ENCODE measurements around the gene NCK2. TPM values are rescaled to one million over a fixed set of nuclear protein-coding genes. Genes with fewer than 3 reads are reported as not detected.

NCK2 gene
- total RNA-seq, 2 donors from 2014 or later = 39.0 to 144 TPM

GRCh38 chr2:105744091-105744908 lies 412 bp upstream of the NCK2 start:
- H3K36me3 ChIP-seq = no peaks in the 10 kb centered on the region
- H3K27ac ChIP-seq = peak overlapping the region; percentile 89 to 92
- H3K9me3 ChIP-seq = no peaks in the 10 kb centered on the region
- H3K27me3 ChIP-seq (replicated peaks; ENCODE audit: insufficient read depth) = no peaks in the 10 kb centered on the region
- peak overlapping the region; percentile 76 to 92 for H3K4me3 ChIP-seq
- no peaks in the 10 kb centered on the region for H3K4me1 ChIP-seq (replicated peaks)
- TF ChIP-seq POLR2A (IDR thresholded peaks at IDR 0.05) (peak; percentile 19), POLR2AphosphoS5 (IDR thresholded peaks at IDR 0.05) (no peak), CTCF (IDR thresholded peaks at IDR 0.05) (no peak)
- 2% methylated on average over 25 of the region's 75 CpGs for WGBS
- intact Hi-C loops (cut with DNase I) = loop anchor here (5.0 kb wide), 1 partner anchor 48 kb away; no protein-coding TSS in a partner anchor
- peak; percentile 49 for DNase-seq (ENCODE audit: low spot score)

- DNase-seq (ENCODE audit: low spot score) = peak; percentile 62
- Histone ChIP-seq H3K27ac (peak overlapping the region; percentile 76 to 81), H3K9me3 (no peaks in the 10 kb centered on the region), H3K27me3 (replicated peaks; ENCODE audit: insufficient read depth) (no peaks in the 10 kb centered on the region), H3K4me3 (peak overlapping the region; percentile 92 to 96), H3K4me1 (replicated peaks) (no peaks in the 10 kb centered on the region), H3K36me3 (no peaks in the 10 kb centered on the region)
- no peak for TF ChIP-seq POLR2A (IDR thresholded peaks at IDR 0.05)
- TF ChIP-seq CTCF (IDR thresholded peaks at IDR 0.05) = peak in 1 of 4 experiments; percentile 3
- intact Hi-C loops (cut with DNase I) = loop anchor here (5.0 kb wide), 1 partner anchor 326 kb away; no protein-coding TSS in a partner anchor
- WGBS = 38% methylated on average over 23 of the region's 23 CpGs
These were observed 1.7 kb downstream of the NCK2 start for GRCh38 chr2:105746177-105747080.

GRCh38 chr2:105747254-105747894 lies 2.7 kb downstream of the NCK2 start:
- no peaks in the 10 kb centered on the region for H3K4me1 ChIP-seq (replicated peaks)
- H3K27ac ChIP-seq = no peak overlapping the region
- H3K36me3 ChIP-seq = no peaks in the 10 kb centered on the region
- H3K4me3 ChIP-seq = no peak overlapping the region
- intact Hi-C loops (cut with DNase I) = loop anchor here (5.0 kb wide), 1 partner anchor 325 kb away; no protein-coding TSS in a partner anchor
- H3K9me3 ChIP-seq = no peaks in the 10 kb centered on the region
- no peak for DNase-seq (ENCODE audit: low spot score)
- no peaks in the 10 kb centered on the region for H3K27me3 ChIP-seq (replicated peaks; ENCODE audit: insufficient read depth)
- TF ChIP-seq POLR2A (IDR thresholded peaks at IDR 0.05) = no peak
- no peak for TF ChIP-seq CTCF (IDR thresholded peaks at IDR 0.05)
- no peak for TF ChIP-seq POLR2AphosphoS5 (IDR thresholded peaks at IDR 0.05)
- whole genome bisulfite sequencing = 83% methylated on average over 13 of the region's 13 CpGs

- no peak for DNase-seq (ENCODE audit: low spot score)
- H3K27ac ChIP-seq = no peak overlapping the region
- no peak for TF ChIP-seq POLR2A (IDR thresholded peaks at IDR 0.05)
- TF ChIP-seq POLR2AphosphoS5 (IDR thresholded peaks at IDR 0.05) = no peak
- no peak for TF ChIP-seq CTCF (IDR thresholded peaks at IDR 0.05)
- 80% methylated on average over 4 of the region's 4 CpGs for WGBS
- H3K9me3 ChIP-seq = no peaks in the 10 kb centered on the region
- H3K4me1 ChIP-seq (replicated peaks) = no peaks in the 10 kb centered on the region
- no peaks in the 10 kb centered on the region for H3K27me3 ChIP-seq (replicated peaks; ENCODE audit: insufficient read depth)
- no peaks in the 10 kb centered on the region for H3K36me3 ChIP-seq
- intact Hi-C loops (cut with DNase I) = loop anchor here (5.0 kb wide), 1 partner anchor 324 kb away; no protein-coding TSS in a partner anchor
- no peak overlapping the region for H3K4me3 ChIP-seq
These were observed 3.3 kb downstream of the NCK2 start for GRCh38 chr2:105747991-105748390.

All from prostate gland (tissue), 2 donors.